Measurements from ENCODE around the gene ZCCHC3.

The ZCCHC3 gene

DNA sequence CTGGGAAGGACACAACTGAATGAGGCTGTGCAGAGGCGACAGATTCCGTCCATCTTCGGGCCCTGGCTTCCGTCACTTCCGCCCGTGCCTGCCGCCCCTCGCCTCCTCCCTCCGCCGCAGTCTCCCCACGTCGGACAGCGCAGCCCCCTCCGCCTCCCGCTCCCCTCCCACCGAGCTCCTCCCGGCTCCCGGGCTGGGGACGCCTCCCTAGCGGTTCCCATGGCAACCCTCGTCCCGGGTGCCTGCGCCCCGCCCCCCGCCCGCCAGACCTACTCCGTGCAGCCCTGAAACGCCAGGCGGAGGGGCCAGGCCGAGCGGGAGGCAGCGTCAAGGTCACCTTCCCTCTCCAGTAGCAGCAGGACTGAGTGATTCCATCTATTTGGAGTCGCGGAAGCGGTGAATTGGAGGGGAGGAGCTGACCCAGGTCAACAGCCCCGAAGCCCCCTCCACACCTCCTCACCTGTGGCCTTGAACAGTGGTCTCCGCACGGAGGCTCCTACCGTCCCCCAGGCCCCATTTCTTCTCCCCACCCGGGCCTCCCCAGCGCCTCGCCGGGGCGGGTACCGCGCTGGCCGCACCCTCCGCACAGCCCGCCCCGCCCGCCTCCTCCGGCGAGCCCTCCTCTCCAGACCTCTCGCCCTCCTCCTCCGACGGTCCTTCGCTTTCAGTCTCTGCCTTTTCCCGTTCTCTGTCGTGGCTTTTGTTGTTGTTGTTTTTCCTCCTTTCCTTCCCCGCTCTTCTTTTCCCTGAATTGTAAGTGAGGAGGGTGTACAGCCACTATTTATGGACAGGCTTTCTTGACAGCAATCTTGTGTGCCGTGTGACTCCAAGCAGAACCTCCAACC, 50.5 kb downstream of the ZCCHC3 start:
- DNase-seq: no peak

GRCh38 chr20:348972-349841, 51.8 kb downstream of the ZCCHC3 start:
- no peak for DNase-seq
